ENCODE results near the gene SERPINB3.

DNA sequence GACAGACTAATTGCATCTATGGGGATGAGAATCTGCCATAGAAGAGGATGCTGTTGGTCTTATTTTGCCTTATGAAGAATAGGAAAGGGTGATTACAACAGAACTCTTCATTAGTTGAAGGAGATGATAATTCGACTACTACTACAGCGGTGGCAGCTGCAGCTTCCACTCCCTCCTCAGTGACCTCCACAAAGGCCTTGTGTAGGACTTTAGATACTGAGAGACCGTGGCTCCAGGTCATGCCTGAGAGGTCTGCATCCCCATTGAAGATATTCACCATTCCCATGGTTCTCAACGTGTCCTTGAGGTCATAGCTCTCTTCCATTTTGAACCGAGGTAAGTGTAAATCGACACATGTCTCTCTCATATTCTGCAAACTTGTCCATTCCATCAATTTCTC lies 24.0 kb downstream of the SERPINB3 start:
- TF ChIP-seq, protein P1, sequence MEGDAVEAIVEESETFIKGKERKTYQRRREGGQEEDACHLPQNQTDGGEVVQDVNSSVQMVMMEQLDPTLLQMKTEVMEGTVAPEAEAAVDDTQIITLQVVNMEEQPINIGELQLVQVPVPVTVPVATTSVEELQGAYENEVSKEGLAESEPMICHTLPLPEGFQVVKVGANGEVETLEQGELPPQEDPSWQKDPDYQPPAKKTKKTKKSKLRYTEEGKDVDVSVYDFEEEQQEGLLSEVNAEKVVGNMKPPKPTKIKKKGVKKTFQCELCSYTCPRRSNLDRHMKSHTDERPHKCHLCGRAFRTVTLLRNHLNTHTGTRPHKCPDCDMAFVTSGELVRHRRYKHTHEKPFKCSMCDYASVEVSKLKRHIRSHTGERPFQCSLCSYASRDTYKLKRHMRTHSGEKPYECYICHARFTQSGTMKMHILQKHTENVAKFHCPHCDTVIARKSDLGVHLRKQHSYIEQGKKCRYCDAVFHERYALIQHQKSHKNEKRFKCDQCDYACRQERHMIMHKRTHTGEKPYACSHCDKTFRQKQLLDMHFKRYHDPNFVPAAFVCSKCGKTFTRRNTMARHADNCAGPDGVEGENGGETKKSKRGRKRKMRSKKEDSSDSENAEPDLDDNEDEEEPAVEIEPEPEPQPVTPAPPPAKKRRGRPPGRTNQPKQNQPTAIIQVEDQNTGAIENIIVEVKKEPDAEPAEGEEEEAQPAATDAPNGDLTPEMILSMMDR (IDR thresholded peaks at IDR 0.05; ENCODE audit: low read depth, low read length, missing input control): no peak
- TF ChIP-seq, protein P2, sequence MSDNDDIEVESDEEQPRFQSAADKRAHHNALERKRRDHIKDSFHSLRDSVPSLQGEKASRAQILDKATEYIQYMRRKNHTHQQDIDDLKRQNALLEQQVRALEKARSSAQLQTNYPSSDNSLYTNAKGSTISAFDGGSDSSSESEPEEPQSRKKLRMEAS (IDR thresholded peaks at IDR 0.05): no peak
- TF ChIP-seq TAF1 (conservative IDR thresholded peaks at IDR 0.05): no peak
- no peak for TF ChIP-seq YY1 (IDR thresholded peaks at IDR 0.05)
- TF ChIP-seq, protein P3, sequence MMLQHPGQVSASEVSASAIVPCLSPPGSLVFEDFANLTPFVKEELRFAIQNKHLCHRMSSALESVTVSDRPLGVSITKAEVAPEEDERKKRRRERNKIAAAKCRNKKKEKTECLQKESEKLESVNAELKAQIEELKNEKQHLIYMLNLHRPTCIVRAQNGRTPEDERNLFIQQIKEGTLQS (IDR thresholded peaks at IDR 0.05): no peak
- TF ChIP-seq JUND (IDR thresholded peaks at IDR 0.05): no peak
- no peak for TF ChIP-seq RAD21 (IDR thresholded peaks at IDR 0.05)
- TF ChIP-seq SP1 (IDR thresholded peaks at IDR 0.05): no peak
- no peak for TF ChIP-seq HNF4A (conservative IDR thresholded peaks at IDR 0.05)
- TF ChIP-seq EGR1 (IDR thresholded peaks at IDR 0.05; ENCODE audit: low read depth in 2 of 2): no peak
- TF ChIP-seq, protein P4, sequence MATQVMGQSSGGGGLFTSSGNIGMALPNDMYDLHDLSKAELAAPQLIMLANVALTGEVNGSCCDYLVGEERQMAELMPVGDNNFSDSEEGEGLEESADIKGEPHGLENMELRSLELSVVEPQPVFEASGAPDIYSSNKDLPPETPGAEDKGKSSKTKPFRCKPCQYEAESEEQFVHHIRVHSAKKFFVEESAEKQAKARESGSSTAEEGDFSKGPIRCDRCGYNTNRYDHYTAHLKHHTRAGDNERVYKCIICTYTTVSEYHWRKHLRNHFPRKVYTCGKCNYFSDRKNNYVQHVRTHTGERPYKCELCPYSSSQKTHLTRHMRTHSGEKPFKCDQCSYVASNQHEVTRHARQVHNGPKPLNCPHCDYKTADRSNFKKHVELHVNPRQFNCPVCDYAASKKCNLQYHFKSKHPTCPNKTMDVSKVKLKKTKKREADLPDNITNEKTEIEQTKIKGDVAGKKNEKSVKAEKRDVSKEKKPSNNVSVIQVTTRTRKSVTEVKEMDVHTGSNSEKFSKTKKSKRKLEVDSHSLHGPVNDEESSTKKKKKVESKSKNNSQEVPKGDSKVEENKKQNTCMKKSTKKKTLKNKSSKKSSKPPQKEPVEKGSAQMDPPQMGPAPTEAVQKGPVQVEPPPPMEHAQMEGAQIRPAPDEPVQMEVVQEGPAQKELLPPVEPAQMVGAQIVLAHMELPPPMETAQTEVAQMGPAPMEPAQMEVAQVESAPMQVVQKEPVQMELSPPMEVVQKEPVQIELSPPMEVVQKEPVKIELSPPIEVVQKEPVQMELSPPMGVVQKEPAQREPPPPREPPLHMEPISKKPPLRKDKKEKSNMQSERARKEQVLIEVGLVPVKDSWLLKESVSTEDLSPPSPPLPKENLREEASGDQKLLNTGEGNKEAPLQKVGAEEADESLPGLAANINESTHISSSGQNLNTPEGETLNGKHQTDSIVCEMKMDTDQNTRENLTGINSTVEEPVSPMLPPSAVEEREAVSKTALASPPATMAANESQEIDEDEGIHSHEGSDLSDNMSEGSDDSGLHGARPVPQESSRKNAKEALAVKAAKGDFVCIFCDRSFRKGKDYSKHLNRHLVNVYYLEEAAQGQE (IDR thresholded peaks at IDR 0.05): no peak

All from liver (tissue), 3 donors.